Body of pancreas (tissue), 4 donors: ENCODE measurements around the gene KNTC1.

Experiments
- CTCF ChIP-seq, 7 experiments: fragments of 450-650 bp in 4 of 7; fragments of 200-600 bp in 3 of 7; sonication (generic) in 3 of 7; IDR thresholded peaks; one replicate each; pipeline ENCODE4 v1.5.1; 2016 to 2019; ENCODE audit warnings: antibody characterized with exemption in 7 of 7
- POLR2A ChIP-seq, 3 donors: fragments of 450-650 bp; IDR thresholded peaks; one replicate each; pipeline ENCODE4 v1.6.1; 2016; ENCODE audit warnings: antibody characterized with exemption in 3 of 3, mild to moderate bottlenecking in 2 of 3

DNA sequence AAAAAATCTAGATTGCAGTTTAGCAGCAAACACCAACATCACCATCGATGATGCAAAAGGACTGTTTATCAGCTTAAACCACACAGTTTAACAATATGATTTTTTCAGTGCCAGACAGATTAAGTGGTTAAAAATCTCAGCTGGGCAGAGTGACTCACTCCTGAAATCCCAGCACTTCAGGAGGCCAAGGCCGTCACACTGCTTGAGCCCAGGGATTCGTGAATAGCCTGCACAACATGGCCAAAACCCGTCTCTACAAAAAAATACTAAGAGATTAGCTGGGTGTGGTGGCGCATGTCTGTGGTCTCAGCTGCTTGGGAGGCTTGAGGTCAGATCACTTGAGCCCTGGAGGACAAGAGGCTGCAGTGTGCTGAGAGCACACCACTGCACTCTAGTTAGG is 9.2 kb upstream of the KNTC1 start:
- TF ChIP-seq CTCF (IDR thresholded peaks at IDR 0.05) (no peak), POLR2A (IDR thresholded peaks at IDR 0.05) (no peak)
